HG03060 (cell line): ENCODE measurements around the gene FGFR2.
"Not testable (repeated sequence)": the region's sequence is repeated elsewhere in the genome, so short reads cannot be mapped to it uniquely, and the experiment has no call there.

Source experiments
- ATAC-seq: cut with Tn5 transposase; IDR thresholded peaks from one replicate; pipeline ENCODE4 v1.9.1; 2021; ENCODE audit warnings: low read depth, moderate number of reproducible peaks; ENCODE audit not compliant: unreplicated experiment

The FGFR2 gene

GRCh38 chr10:121558238-121558637, 40.0 kb downstream of the FGFR2 start:
- no peak for ATAC-seq

DNA sequence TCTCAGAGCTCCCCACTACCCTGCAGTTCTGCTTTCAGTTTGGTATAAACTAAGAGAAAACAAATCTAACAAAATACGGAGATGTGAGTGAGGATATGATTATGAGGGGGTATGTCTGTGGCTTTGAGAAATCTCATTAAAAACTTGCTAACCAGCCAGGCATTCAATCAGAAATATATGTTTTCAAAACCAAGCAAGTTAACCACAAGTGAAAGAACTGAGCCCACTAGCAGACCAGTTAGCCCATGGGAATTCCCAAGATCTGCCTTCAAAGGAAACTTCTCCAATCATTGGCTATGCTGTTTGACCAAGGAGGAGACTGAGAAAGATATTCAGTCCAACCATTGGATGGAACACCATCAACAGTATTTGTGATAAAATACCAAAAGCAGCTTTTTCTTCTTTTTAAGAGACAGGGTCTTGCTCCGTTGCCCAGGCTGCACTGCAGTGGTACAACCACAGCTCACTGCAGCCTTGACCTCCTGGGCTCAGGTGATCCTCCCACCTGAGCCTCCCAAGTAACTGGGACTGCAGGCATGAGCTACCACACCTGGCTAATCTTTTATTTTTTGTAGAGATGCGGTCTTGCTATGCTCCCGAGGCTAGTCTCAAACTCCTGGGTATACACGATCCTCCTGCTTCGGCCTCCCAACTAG, 41.2 kb downstream of the FGFR2 start:
- ATAC-seq, result no peak

DNA sequence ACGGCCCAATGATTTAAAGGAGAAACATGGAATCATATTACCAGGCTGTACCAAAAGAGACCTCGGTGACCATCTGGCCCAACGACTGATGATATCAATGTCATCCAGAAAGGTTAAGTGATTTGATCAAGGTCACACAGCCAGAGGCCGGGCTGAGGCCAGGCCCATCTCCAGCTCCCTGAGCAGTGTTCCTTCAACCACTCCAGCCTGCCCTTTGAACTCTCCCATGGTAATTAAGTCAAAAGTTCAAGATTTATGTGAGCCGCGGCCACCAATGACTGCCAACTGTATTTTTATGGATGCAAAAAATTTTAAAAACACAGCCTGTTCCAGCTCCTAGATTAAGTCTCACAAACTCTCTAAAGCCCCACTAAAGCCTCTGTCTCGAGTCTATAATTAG, 41.8 kb downstream of the FGFR2 start:
- ATAC-seq, result no peak

DNA sequence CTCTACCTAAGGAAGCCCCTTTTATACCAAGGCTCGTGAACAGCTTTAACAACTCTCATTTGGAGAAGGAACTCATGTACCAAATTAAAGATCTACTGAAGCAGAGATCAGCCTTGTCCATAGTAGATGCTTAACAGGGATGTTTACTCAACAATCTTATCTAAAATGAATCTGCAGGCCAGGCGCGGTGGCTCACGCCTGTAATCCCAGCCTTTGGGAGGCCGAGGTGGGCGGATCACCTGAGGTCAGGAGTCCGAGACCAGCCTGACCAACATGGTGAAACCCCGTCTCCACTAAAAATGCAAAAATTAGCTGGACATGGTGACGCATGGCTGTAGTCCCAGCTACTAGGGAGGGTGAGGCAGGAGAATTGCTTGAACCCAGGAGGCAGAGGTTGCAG, 43.3 kb downstream of the FGFR2 start:
- ATAC-seq, result not testable (repeated sequence)

DNA sequence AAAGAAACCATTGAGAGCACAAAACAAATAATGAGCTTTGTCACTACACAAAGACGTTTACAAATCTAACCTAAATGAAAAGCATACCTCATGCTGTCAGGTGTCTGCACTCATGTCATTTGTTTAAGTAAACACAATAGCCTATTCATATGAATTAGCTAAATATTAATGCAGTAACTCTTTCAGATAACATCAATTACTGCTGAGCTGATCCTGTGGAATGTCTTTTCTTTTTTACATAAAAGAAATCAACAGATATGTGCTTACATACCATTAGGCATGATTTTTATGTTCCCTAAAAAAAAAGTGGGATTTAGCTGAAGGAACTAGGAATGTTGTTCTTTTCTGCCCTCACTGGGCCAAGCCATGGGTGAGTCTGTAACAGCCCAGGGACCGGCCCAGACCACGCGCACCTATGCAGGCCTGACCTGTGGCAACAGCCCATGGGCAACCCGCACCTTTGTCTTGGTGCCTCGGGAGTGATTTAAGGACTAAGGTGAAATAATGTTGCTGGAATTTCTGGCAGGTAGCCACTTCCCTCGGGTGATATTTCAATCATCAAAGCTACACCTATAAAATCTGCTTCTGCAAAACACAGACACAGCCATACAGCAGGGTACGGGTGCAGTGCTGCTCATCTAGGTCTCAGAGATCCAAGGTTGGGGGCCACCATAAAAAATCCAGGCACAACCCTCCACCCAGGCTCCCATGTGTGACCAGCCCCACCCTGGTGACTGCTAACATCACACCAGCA, 44.6 kb downstream of the FGFR2 start:
- ATAC-seq, result no peak

DNA sequence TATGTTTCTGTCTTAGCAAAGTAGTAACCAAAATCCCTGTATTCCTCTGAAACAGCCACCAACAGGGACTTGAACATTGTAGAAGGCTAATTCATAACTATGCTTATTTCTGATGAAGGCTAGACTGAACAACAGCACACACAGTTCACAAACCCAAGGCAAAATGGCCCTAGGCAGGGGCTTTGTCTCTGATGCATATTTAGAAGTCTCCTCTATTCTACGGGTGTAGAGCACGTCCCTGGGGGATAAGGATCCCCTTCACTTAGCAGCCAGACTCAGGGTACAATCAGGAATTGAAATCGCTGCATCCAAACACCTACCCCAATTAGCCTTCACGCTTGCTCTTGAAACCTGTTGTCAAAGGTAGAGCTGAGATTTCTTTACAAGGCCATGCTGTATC, 45.5 kb downstream of the FGFR2 start:
- no peak for ATAC-seq

- ATAC-seq, result no peak
Measured at GRCh38 chr10:121551210-121551885, 46.9 kb downstream of the FGFR2 start.

- no peak for ATAC-seq
Measured at GRCh38 chr10:121544301-121544869, 53.9 kb downstream of the FGFR2 start.

GRCh38 chr10:121543545-121543944, 54.7 kb downstream of the FGFR2 start:
- no peak for ATAC-seq

DNA sequence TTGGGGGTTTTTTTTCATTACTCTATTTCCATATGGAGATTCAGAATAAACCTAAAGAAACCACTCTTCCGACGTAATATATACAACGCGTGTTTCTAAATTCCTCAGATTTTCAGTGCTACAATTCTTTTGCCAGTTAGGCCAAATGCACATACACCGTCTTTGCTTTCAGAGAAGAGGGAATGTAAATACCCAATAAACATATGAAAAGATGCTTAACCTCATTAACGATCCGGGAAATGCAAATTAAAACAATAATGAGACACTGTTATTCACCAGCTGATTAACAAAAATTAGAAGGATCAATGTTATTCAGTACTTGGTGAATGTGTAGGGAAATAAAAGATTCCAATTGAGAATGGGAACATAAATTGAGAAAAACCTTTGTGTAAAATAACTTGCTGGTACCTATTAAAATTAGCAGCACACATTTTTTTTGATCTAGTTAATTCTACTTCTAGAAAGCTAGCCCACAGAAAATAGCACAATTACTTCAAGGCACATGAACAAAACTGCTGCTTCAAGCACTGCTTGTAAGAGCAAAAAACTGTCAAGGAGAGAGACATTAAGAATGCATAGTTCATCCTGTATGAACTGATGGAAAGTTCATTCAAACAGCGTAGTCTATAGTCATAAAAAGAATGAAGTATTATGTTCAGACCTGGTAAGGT, 56.7 kb downstream of the FGFR2 start:
- no peak for ATAC-seq

DNA sequence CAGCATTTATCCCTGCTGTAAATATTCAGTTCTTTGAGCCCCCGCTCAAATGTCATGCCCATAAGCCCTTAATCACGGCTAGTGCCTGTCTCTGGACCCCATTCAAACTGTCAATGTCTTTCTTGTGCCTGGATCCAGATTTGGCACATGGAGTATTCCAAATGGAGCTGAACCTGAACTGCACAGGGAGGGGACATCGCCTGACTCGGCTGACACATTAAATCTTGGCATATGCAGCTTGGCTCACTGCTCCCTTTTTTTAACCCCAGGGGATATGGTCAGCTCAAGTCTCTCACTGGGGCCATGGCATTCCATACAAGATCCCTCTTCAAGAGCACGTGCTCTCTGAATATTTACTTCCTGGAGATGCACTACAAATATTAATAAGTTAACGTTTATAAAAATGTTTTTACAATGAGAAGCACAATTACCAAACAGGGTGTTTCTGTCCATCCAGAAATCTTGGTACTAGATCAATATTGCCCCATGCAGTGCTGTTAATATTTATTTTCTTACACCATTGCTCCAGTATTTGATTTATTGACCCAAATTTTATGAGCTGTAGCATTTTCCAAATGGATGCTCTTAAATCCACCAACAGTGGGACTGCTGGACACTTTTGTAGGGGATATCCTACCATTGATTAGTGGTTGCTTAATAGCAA, 57.4 kb downstream of the FGFR2 start:
- ATAC-seq, result no peak

GRCh38 chr10:121539786-121540185, 58.5 kb downstream of the FGFR2 start:
- ATAC-seq, result no peak

- no peak for ATAC-seq
Measured at GRCh38 chr10:121536310-121536913, 61.8 kb downstream of the FGFR2 start.

GRCh38 chr10:121535381-121535780, 62.9 kb downstream of the FGFR2 start:
- no peak for ATAC-seq

DNA sequence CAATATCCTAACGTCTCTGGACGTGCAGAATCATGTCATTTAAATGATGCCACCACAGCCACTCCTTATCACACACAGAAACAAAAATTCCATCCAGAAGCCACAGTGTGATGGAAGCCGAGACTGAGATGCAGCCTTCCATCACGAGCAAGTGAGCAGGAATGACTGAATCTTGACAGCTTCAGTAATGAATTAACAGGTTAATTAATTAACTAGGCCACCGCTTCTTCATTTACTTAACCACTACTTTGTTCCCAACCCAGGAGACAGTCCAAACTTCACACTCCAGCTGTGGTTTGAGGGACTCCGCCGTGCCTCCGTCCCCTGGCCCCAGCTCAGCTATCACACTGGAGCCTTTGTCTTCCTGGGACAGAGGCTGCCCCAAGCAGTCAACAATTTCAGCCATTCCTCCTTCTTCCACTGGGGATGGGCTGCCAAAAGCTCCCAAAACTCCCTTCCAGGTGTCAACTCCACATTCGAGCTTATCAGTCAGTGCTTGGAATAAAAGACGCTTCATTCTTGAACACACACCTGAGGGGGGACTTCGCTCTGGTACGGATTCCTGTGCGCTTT, 65.9 kb downstream of the FGFR2 start:
- no peak for ATAC-seq

DNA sequence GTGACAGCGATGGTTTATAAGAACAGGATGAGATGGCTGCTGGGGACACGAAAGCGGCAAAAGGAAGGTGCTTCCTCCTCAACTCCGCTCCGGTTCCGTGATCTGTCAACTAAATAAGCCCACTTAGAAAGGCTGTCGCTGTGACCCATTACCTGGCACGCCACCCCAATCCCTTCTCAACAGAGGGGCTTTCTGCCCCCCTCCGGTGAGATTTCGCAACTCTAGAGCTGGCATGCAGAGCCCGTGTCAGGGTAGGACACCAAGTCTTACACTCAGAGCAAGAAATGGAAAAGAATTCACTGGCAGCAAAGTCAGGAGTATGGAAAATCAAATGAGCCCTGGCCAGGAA, 66.4 kb downstream of the FGFR2 start:
- no peak for ATAC-seq

DNA sequence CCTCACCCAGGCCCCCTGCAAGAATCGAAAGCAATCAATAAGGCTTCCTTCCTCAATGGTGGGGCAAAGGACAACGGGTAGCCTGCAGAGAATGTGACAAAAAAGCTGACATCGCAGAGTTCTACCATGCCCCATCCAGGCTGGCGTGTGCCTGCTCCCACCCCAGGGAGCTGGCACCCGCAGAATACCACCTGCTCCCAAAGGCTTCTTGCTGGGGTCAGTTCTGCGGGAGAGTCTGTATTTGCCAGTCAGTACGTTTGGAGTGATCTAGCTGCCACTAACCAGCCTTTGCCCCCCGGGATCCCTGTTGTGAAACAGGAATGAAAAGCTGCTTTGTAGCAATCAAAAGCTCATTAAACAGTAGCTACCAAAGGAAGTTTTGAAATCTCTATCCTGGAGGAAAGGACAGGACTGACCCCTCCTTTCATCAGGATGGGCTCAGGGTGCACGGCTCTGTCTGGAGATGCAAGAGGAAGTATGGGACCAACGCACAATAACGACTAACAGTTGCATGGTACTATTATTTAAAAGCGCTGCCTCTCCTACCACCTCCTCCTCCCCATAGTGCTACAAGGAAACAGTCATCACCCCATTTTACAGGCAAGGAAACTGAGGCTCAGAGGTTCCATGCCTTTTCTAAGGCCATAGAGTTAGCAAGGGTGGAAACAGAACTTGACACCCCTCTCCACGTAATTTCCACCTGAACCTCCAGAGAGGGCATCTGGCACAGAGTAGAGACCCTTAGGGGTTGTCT, 67.0 kb downstream of the FGFR2 start:
- ATAC-seq, result no peak

DNA sequence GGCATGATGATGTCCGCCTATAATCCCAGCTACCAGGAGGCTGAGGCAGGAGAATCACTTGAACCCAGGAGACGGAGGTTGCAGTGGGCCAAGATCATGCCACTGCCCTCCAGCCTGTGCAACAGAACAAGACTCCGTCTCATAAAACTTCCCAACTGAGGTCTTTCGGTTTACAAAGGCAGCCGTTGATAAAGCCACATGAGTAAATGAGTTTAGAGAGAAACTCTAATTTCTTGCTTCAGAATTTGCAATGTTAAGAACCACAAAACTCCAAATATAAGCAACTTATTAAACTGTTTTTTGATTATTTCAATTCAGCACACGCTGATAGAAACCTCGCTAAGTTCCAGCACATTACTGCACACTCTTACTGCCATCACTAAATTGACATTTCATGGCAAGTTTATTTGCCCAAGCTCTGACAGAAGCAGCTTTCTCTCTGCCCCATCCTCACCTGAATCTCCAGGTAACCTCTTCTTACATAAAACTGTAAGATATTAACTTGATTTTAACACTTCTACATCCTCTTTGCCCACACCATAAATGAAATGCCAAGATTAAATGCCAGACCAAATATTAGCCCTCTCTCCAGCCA, 67.7 kb downstream of the FGFR2 start:
- ATAC-seq, result no peak

- ATAC-seq, result no peak
Measured at GRCh38 chr10:121527690-121528089, 70.6 kb downstream of the FGFR2 start.
